ENCODE results near the gene SLC30A2.

The SLC30A2 gene

GRCh38 chr1:26041401-26041800 lies 4.5 kb downstream of the SLC30A2 start:
- no peak for DNase-seq (ENCODE audit: low spot score)

DNA sequence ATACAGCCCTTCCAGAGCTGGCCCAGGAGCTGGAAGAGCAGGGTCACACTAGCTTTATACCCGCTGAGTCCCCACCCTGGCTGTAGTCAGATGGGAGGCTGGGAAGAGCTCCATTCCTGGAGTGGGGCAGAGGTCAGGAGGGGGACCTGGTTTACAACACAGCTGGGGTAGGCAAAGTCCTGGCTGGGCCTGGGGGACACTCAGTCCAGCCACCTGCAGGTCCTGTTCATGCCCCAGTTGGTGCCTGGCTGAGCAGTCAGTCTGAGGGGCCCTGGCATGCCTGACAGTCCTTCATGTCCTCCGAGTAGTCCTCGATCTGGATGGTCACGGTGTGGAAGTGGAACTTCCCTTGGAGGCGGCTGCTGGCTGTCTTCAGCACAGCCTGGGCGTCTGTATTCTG lies 7.0 kb downstream of the SLC30A2 start:
- DNase-seq (ENCODE audit: low spot score), result no peak

- DNase-seq (ENCODE audit: low spot score), result no peak
Observed at GRCh38 chr1:26038477-26038876, 7.4 kb downstream of the SLC30A2 start.

GRCh38 chr1:26037904-26038303 lies 8.0 kb downstream of the SLC30A2 start:
- no peak for DNase-seq (ENCODE audit: low spot score)

DNA sequence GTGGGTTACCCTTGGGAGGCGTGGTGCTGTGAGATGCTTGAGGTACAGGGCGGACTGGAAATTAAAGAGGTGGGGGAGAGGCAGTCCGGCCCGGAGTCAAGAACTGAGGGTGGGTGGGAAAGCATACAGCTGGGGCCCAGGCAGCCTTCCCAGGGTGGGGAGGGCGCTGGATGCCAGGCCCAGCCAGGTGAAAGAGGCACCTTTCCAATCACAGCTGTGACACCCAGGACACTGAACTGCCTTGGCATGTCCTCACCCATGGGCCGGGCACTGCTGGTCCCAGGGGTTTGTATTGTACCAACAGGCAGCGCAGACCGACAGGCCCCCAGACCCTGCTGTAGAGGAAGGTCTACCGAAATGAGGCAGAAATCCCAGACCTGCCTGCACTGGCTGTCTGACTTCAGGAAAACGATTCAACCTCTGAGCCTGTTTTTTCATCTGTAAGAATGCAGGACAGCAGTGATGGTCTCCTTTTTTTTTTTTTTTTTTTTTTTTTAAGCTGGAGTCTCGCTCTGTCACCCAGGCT lies 9.1 kb downstream of the SLC30A2 start:
- no peak for DNase-seq (ENCODE audit: low spot score)

DNA sequence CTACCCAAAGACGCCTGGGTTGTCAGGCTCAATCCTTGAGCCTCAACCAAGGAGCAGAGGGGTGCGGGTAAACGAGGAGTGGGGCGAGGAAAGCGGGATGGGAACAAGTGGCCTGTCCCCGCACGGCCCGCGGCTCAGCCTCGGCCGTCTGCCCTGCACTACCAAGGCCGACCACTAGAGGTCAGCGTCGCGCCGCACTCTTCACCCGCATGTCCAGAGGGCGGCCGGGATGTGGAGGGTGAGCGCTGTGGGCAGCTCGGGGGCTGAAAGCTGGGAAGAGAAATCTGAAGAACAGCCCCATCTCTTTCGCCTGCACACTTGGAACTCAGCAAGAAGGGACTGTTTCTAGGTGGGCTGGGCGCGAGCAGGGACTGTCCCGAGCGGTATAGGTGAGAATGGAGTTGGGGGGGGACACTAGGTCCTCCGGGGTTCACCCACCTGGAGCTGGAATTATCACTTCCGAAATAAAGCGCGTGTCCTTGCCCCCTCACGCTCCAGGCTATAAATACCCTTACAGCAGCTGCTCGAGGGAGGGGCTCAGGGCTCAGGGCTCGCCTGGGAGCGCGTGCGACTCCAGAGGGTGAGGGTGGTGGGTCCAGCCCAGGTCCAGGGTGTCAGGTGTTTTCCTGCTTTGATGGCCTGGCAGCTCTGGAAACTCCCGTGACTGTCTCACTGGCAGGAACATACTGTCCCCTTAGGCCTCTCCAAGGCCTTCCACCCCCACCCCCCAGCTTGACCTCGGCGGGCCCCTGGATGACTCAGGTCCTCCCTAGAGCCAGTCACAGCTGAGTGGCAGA lies 9.8 kb downstream of the SLC30A2 start:
- peak; percentile 90 for DNase-seq (ENCODE audit: low spot score)

- peak; percentile 96 for DNase-seq (ENCODE audit: low spot score)
Observed at GRCh38 chr1:26035203-26035958, 10.5 kb downstream of the SLC30A2 start.

GRCh38 chr1:26034504-26035202 lies 11.3 kb downstream of the SLC30A2 start:
- DNase-seq (ENCODE audit: low spot score), result no peak

DNA sequence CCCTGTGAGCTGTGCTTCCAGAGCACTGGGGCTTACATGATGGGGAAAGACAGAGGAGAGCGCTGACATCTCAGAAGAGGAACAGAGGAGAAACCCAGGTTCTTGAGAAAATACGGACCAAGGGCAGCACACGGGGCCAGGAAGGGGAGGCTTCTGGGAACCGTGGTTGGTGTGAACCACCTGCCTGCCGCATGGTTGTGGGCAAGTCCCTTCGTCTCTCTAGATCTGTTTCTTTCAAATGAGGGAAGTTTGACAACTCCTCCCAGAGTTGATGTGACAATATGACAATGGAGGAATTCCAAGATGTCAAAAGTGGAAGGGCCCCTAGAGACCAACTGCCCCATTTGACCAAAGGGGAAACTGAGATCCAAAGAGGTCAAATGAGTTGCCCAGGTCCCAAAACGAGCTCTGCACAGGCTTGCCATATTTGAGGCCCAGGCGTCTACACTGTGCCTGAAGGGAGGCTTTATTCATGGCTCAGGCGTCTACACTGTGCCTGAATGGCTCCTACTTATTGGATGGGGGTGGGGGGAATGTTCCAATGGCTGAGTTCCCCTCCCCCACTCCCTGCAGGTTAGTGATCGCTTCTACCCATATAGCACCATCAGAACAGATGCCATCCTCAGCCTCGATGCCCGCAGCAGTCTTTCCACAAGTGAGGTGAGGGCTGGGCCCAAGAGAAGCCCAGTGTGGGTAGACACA lies 13.1 kb downstream of the SLC30A2 start:
- DNase-seq (ENCODE audit: low spot score), result no peak

DNA sequence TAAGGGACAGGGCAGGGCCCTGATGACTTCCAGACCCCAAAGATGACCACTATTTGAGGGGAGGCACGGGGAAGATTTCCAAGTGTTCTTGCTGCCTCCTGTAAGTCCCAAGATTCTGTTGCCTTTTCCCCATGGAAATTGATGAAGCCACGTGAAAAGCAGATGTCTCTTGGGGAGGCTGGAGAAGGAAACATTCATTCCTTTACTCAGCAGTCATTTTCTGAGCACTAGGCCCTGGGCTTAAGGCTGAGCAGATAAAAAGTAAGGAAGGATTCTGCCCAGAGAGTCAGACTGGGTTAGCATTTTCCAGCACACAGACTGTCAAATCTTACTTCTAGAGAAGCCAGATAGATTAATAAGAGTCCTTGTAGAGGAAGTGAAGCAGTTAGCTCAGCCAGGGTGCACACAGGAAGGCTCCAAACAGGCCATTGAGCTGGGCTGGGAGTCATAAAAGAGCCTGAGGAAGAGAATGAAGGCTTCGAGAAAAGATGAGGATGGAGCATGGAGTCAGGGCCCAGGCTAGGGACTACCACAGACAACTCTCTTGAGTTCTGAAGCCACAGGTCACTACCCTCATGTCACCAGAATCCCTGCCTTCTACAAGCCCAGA lies 14.2 kb downstream of the SLC30A2 start:
- no peak for DNase-seq (ENCODE audit: low spot score)

GRCh38 chr1:26031196-26031595 lies 14.7 kb downstream of the SLC30A2 start:
- no peak for DNase-seq (ENCODE audit: low spot score)

DNA sequence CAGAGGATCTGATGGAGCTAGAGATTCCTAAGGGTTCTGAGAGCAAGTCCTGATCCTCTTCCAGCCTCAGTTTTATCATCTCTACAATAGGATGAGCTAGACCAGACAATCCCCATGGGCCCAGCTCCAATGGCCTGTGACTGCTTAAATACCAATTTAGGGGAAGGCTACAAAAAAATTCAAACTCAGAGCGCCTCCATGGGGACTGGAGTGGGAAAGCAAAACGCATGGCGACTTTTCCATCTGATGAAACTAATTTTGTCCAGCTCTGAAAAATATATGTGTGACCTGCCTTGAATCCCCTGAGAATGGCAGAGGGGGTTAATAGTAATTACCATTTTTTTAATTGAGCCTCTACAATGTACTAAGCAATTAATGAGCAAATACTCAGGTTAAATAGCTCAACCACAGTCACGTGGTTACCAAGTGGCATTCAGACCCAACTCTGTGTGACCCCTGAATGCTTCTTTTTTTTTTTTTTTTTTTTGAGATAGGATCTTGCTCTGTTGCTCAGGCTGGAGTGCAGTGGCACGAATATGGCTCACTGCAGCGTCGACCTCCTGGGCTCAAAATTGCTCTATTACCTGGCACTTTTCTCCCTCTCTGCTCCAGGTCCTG lies 15.9 kb downstream of the SLC30A2 start:
- DNase-seq (ENCODE audit: low spot score), result no peak

GRCh38 chr1:26029054-26029863 lies 16.7 kb downstream of the SLC30A2 start:
- DNase-seq (ENCODE audit: low spot score), result no peak

GRCh38 chr1:26028490-26028980 lies 17.4 kb downstream of the SLC30A2 start:
- no peak for DNase-seq (ENCODE audit: low spot score)

DNA sequence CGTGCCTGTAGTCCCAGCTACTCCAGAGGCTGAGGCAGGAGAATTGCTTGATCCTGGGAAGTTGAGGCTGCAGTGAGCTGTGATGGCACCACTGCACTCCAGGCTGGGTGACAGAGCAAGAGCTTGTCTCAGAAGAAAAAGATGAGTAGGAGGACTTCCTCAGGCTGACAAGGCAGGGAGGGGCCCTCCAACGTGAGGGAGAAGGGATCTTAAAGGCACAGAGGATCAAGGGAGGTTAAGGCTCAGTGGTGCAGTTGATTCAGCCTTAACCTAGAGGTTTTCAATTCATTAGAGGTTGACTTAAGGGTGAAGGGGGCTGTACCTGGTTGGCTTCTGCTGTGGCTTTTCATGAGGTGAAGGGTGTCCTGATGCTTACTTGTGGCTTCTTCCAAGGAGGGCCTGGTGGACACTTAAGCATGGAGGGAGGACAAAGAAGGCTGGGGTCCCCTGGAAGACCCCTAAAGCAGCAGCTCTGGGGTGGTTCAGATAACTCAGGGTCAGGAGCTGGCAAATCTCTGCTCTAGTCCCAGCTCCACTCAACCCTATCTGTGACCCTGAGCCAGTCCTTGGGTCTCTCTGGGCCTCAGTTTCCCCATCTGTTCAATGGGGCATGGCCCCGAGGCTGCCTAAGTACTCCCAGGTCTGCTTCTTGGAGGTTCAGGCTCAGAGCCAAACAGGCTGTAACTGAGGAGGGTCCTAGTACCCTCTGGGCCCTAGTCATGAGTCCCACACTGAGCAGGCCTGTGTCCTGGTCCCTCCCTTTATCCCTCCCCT lies 18.0 kb downstream of the SLC30A2 start:
- DNase-seq (ENCODE audit: low spot score), result no peak

- DNase-seq (ENCODE audit: low spot score), result no peak
Observed at GRCh38 chr1:26025517-26025916, 20.4 kb downstream of the SLC30A2 start.

DNA sequence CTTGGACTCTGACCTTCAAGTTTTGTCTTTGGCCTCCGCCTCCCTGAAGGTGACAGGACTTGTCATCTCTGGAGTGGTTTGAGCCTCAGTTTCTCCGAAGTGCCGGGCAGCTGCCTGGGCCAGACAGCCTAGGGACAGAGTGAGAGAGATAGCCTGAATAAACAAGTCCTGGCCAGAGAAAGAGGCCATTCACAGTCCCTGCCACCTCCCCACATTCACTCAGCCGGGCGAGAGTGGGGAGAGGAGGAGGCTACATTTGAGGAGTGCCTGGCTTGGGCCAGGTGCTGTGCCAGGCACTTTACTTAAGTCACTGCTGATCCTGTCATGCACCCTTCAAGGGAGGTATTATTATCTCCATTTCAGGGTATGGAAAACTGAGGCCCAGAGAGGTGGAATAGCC lies 20.9 kb downstream of the SLC30A2 start:
- DNase-seq (ENCODE audit: low spot score), result no peak

DNA sequence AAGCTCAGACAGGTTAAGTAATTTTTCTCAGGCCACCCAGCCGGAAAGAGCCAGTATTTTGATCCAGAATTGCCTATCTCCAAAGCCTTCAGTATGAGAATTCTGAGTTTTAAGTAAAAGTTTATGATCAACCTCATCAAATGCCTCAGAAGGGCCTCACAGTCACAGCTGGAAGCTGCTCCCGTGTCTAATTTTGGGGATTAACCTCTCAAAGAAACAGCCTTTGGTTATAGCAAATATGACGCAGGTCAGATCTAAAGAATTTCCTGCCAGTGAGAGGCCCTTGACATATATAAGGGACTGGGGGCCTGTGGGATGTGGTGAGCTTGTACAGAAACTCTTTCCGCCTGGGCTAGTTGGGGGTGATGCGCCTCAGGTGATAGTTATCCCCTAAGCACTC lies 22.1 kb downstream of the SLC30A2 start:
- DNase-seq (ENCODE audit: low spot score), result no peak

- DNase-seq (ENCODE audit: low spot score), result no peak
Observed at GRCh38 chr1:26023009-26023408, 22.9 kb downstream of the SLC30A2 start.

All from HuH-7.5 (cell line).